ENCODE data around the gene HDAC7. TPM values are rescaled to one million over a fixed set of nuclear protein-coding genes. Genes with fewer than 3 reads are reported as not detected.

HDAC7 gene
- total and polyA plus RNA-seq, 2 of the 13 experiments (the other 11 are each of a cell fraction or from before 2014, with no cell fraction given): 4.6 to 10.8 TPM

DNA sequence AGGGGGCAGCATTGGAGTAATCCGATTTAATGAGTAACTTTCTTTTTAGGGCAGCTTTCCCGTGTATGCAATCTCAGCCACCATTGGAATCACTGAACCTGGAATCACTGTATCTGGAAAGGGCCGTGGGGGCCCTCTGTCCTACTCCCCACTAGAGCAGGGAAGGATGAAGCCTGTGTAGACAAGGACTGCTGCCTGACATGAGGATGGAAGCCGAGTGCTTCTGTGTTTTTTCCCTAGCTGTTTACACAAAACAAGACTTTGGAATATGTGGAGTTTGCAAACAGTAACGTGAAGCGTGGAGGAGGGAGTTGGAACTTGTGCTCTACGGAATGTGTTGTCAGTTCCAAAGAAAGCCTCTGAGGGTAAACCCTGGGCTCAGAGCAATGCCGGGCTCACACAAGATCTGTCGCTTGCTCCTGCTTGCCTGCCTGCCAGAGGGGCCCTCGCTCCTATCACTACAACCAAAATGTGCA is 32.4 kb upstream of the HDAC7 start (continued):
- TF ChIP-seq FOXP1 (IDR thresholded peaks at IDR 0.05) (0 out of 2 replicates have a peak, but pooled peaks have one; percentile 28), FOXP1 (CRISPR knock-in tag; IDR thresholded peaks at IDR 0.05) (peak; percentile 96), TFDP1 (CRISPR knock-in tag; IDR thresholded peaks at IDR 0.05; ENCODE audit: borderline replicate concordance) (no peak), MTF1 (CRISPR knock-in tag; IDR thresholded peaks at IDR 0.05) (no peak), SATB2 (CRISPR knock-in tag; IDR thresholded peaks at IDR 0.05) (no peak), ZSCAN29 (CRISPR knock-in tag; conservative IDR thresholded peaks at IDR 0.05) (peak; percentile 99), ZNF607 (CRISPR knock-in tag; IDR thresholded peaks at IDR 0.05; ENCODE audit: borderline replicate concordance) (peak; percentile 63; the same call in 1 of the 2 replicates), FOXO1 (CRISPR knock-in tag; IDR thresholded peaks at IDR 0.05) (peak; percentile 80; the same call in 1 of the 2 replicates), ZNF441 (CRISPR knock-in tag; IDR thresholded peaks at IDR 0.05; ENCODE audit: borderline replicate concordance) (peak; percentile 47; the same call in 1 of the 2 replicates), PHF21A (CRISPR knock-in tag; IDR thresholded peaks at IDR 0.05) (peak; percentile 58; the same call in 1 of the 2 replicates), NFIB (CRISPR knock-in tag; IDR thresholded peaks at IDR 0.05; ENCODE audit: borderline replicate concordance) (no peak), ZNF775 (CRISPR knock-in tag; IDR thresholded peaks at IDR 0.05; ENCODE audit: borderline replicate concordance) (no peak), MEIS2 (CRISPR knock-in tag; IDR thresholded peaks at IDR 0.05) (no peak), LCORL (IDR thresholded peaks at IDR 0.05) (no peak), LCORL (CRISPR knock-in tag; IDR thresholded peaks at IDR 0.05) (peak; percentile 80), ZNF768 (CRISPR knock-in tag; IDR thresholded peaks at IDR 0.05) (no peak)
- TF ChIP-seq, protein P1, sequence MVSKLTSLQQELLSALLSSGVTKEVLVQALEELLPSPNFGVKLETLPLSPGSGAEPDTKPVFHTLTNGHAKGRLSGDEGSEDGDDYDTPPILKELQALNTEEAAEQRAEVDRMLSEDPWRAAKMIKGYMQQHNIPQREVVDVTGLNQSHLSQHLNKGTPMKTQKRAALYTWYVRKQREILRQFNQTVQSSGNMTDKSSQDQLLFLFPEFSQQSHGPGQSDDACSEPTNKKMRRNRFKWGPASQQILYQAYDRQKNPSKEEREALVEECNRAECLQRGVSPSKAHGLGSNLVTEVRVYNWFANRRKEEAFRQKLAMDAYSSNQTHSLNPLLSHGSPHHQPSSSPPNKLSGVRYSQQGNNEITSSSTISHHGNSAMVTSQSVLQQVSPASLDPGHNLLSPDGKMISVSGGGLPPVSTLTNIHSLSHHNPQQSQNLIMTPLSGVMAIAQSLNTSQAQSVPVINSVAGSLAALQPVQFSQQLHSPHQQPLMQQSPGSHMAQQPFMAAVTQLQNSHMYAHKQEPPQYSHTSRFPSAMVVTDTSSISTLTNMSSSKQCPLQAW (CRISPR knock-in tag; IDR thresholded peaks at IDR 0.05): peak; percentile 57; the same call in 1 of the 2 replicates

All from HepG2 (cell line).